ENCODE measurements around the gene CDCA7.
"Not testable (repeated sequence)": the region's sequence is repeated elsewhere in the genome, so short reads cannot be mapped to it uniquely, and the experiment has no call there.

Gene CDCA7

DNA sequence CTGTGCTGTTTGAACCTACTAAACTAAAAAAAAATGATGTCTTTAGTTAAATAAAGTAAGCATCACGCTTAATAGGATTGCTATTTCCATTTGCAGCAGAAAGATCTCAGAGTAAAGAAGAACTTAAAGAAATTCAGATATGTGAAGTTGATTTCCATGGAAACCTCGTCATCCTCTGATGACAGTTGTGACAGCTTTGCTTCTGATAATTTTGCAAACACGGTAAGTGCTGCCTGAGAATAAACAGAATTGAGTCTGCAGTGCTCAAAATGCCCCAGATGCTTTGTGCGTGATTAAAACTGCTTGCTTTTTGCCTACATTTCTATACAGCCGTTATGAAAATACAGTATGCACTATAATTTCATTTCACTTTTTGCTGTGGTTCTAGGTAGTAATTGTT is 3.9 kb downstream of the CDCA7 start:
- Histone ChIP-seq H3K27me3 (ENCODE audit: control insufficient read depth, insufficient read depth, low read length) (no peaks in the 10 kb centered on the region), H3K27ac (ENCODE audit: low read length) (no peak overlapping the region), H3K36me3 (ENCODE audit: control insufficient read depth, insufficient read depth, low read length) (peaks cover 6% of the 10 kb centered on the region; the same call in 1 of the 2 replicates)

DNA sequence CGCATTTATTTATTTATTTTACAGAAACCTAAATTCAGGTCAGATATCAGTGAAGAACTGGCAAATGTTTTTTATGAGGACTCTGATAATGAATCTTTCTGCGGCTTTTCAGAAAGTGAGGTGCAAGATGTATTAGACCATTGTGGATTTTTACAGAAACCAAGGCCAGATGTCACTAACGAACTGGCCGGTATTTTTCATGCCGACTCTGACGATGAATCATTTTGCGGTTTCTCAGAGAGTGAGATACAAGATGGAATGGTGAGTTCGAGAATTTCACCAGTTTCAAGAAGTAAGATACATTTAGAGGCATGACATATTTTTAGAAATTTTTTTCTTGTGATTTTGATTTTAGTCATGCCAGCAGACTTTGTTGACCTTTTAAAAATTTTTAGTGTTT is 4.6 kb downstream of the CDCA7 start:
- Histone ChIP-seq H3K27ac (ENCODE audit: low read length) (no peak overlapping the region), H3K9me3 (ENCODE audit: control insufficient read depth, insufficient read depth, low read length) (no peaks in the 10 kb centered on the region)
- no CpG with 5 or more reads among the region's 8 CpGs for WGBS (ENCODE audit: insufficient coverage, insufficient read length)

More for the DNA sequence above, 3.9 kb downstream of the CDCA7 start:
- Histone ChIP-seq H3K4me1 (ENCODE audit: control insufficient read depth, insufficient read depth, low read length) (no peaks in the 10 kb centered on the region; the same call in 1 of the 2 replicates), H3K4me3 (ENCODE audit: low read length) (no peak overlapping the region), H3K9me3 (ENCODE audit: control insufficient read depth, insufficient read depth, low read length) (no peaks in the 10 kb centered on the region)
- WGBS (ENCODE audit: insufficient coverage, insufficient read length), result no CpG with 5 or more reads among the region's 5 CpGs
- DNase-seq (ENCODE audit: low read depth, low spot score), result no peak

DNA sequence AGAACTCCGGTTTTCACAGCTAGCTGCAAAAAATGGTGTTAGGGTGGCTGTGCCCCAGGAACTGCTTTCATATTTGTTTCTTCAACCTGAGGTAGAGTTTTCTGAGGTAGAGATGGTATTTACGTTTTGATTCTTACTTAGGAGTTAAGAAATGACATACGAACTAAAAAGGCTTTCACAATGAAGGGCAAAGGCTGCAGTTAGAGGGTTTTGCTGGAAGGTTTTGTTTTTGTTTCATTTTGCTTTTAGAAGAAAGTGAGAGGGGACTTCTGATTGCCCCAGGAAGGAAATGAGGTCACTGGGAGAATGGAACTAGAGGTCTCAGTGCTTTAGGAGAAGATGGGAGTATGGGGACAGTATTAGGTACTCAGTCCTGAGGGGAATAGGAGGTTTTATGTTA is 15.5 kb downstream of the CDCA7 start:
- DNase-seq (ENCODE audit: low read depth, low spot score), result no peak
- Histone ChIP-seq H3K4me1 (ENCODE audit: control insufficient read depth, insufficient read depth, low read length) (no peaks in the 10 kb centered on the region), H3K27me3 (ENCODE audit: control insufficient read depth, insufficient read depth, low read length) (no peaks in the 10 kb centered on the region), H3K36me3 (ENCODE audit: control insufficient read depth, insufficient read depth, low read length) (peaks cover 15% of the 10 kb centered on the region; the same call in 1 of the 2 replicates), H3K4me3 (ENCODE audit: low read length) (no peak overlapping the region), H3K9me3 (ENCODE audit: control insufficient read depth, insufficient read depth, low read length) (no peaks in the 10 kb centered on the region), H3K27ac (ENCODE audit: low read length) (no peak overlapping the region)
- no CpG with 5 or more reads among the region's 3 CpGs for whole genome bisulfite sequencing (ENCODE audit: insufficient coverage, insufficient read length)

More for the DNA sequence above, 4.6 kb downstream of the CDCA7 start:
- Histone ChIP-seq H3K4me1 (ENCODE audit: control insufficient read depth, insufficient read depth, low read length) (no peaks in the 10 kb centered on the region; the same call in 1 of the 2 replicates), H3K36me3 (ENCODE audit: control insufficient read depth, insufficient read depth, low read length) (peaks cover 11% of the 10 kb centered on the region; the same call in 1 of the 2 replicates), H3K27me3 (ENCODE audit: control insufficient read depth, insufficient read depth, low read length) (no peaks in the 10 kb centered on the region), H3K4me3 (ENCODE audit: low read length) (no peak overlapping the region)
- no peak for DNase-seq (ENCODE audit: low read depth, low spot score)

DNA sequence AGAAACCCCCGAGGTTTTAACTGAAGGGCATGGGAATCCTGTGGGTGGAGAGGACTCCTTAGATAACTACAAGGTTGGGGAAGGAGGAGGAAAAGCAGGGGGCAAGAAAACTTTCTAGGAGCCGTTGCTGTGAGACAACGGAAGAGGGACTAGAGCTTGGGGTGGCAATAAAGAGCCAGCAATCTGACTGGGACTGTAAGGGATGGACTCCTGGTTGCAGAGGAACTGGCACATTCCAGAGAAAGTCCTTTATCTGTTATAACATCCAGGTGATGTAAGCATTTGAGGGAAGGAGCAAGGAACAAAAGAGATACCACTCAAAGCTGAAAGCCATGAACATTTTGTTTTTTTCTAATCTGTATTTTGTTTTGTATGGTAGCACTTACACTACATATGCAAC is 16.4 kb downstream of the CDCA7 start:
- no peaks in the 10 kb centered on the region for H3K4me1 ChIP-seq (ENCODE audit: control insufficient read depth, insufficient read depth, low read length)
- no CpG with 5 or more reads among the region's 3 CpGs for WGBS (ENCODE audit: insufficient coverage, insufficient read length)

DNA sequence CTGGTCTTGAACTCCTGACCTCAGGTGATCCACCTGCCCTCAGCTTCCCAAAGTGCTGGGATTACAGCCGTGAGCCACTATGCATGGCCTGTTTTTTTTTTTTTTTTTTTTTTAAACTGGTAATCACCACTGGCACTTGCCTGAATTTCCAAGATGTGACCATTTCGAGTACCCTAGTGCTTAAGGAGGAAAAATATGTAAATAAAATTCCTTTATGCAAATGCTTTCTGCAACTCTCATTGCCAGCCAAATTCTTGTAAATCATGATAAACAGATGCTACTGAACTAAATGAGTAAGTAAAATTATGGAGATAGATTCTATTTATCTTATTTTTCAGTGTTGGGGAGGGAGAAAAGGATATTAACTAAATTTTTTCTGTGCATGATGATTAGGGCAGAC is 18.6 kb downstream of the CDCA7 start:
- WGBS (ENCODE audit: insufficient coverage, insufficient read length), result no CpG with 5 or more reads among the region's 2 CpGs
- H3K4me3 ChIP-seq (ENCODE audit: low read length), result no peak overlapping the region
- H3K27me3 ChIP-seq (ENCODE audit: control insufficient read depth, insufficient read depth, low read length), result no peaks in the 10 kb centered on the region
- H3K4me1 ChIP-seq (ENCODE audit: control insufficient read depth, insufficient read depth, low read length), result no peaks in the 10 kb centered on the region
- H3K9me3 ChIP-seq (ENCODE audit: control insufficient read depth, insufficient read depth, low read length), result no peaks in the 10 kb centered on the region
- no peaks in the 10 kb centered on the region; the same call in 1 of the 2 replicates for H3K36me3 ChIP-seq (ENCODE audit: control insufficient read depth, insufficient read depth, low read length)
- DNase-seq (ENCODE audit: low read depth, low spot score), result no peak
- H3K27ac ChIP-seq (ENCODE audit: low read length), result no peak overlapping the region

More for the DNA sequence above, 16.4 kb downstream of the CDCA7 start:
- Histone ChIP-seq H3K4me3 (ENCODE audit: low read length) (no peak overlapping the region), H3K27me3 (ENCODE audit: control insufficient read depth, insufficient read depth, low read length) (no peaks in the 10 kb centered on the region), H3K27ac (ENCODE audit: low read length) (no peak overlapping the region), H3K36me3 (ENCODE audit: control insufficient read depth, insufficient read depth, low read length) (peaks cover 8% of the 10 kb centered on the region; the same call in 1 of the 2 replicates), H3K9me3 (ENCODE audit: control insufficient read depth, insufficient read depth, low read length) (no peaks in the 10 kb centered on the region)
- DNase-seq (ENCODE audit: low read depth, low spot score), result no peak

DNA sequence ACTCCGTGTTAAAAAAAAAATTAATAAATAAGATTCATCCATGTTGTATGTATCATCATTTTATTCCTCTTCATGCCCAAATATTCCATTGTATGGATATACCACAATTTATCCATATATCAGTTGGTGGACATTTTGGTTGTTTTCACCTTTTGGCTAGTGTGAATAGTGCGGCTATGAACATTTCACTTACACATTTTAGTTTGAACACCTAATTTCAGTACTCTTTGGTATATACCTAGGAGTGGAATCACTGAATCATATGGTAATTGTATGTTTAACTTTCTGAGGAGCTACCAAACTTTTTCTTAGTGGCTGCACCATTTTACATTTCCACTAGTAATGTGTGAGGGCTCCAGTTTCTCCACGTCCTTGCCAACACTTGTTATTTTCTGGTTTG is 20.0 kb downstream of the CDCA7 start:
- Histone ChIP-seq H3K36me3 (ENCODE audit: control insufficient read depth, insufficient read depth, low read length) (no peaks in the 10 kb centered on the region), H3K4me3 (ENCODE audit: low read length) (no peak overlapping the region), H3K27ac (ENCODE audit: low read length) (no peak overlapping the region), H3K4me1 (ENCODE audit: control insufficient read depth, insufficient read depth, low read length) (no peaks in the 10 kb centered on the region), H3K9me3 (ENCODE audit: control insufficient read depth, insufficient read depth, low read length) (no peaks in the 10 kb centered on the region), H3K27me3 (ENCODE audit: control insufficient read depth, insufficient read depth, low read length) (no peaks in the 10 kb centered on the region)
- no peak for DNase-seq (ENCODE audit: low read depth, low spot score)
- WGBS (ENCODE audit: insufficient coverage, insufficient read length), result no CpG with 5 or more reads among the region's 3 CpGs

DNA sequence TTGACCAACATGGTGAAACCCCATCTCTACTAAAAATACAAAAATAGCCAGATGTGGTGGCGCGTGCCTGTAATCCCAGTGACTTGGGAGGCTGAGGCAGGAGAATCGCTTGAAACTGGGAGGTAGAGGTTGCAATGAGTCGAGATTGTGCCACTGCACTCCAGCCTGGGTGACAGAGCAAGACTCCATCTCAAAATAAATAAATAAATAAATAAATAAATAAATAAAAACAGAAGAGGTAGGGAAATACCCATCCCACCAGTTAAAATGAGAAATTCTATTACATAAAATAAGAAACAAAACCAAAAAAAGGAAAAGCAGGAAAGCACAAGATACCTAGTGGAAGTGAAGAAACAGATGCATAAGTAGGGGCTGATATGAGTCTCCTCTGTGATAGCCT is 30.9 kb downstream of the CDCA7 start:
- not testable (repeated sequence) for DNase-seq (ENCODE audit: low read depth, low spot score); H3K27me3 ChIP-seq (ENCODE audit: control insufficient read depth, insufficient read depth, low read length); H3K36me3 ChIP-seq (ENCODE audit: control insufficient read depth, insufficient read depth, low read length); H3K9me3 ChIP-seq (ENCODE audit: control insufficient read depth, insufficient read depth, low read length); H3K4me1 ChIP-seq (ENCODE audit: control insufficient read depth, insufficient read depth, low read length); H3K4me3 ChIP-seq (ENCODE audit: low read length); H3K27ac ChIP-seq (ENCODE audit: low read length)
- WGBS (ENCODE audit: insufficient coverage, insufficient read length), result no CpG with 5 or more reads among the region's 4 CpGs

DNA sequence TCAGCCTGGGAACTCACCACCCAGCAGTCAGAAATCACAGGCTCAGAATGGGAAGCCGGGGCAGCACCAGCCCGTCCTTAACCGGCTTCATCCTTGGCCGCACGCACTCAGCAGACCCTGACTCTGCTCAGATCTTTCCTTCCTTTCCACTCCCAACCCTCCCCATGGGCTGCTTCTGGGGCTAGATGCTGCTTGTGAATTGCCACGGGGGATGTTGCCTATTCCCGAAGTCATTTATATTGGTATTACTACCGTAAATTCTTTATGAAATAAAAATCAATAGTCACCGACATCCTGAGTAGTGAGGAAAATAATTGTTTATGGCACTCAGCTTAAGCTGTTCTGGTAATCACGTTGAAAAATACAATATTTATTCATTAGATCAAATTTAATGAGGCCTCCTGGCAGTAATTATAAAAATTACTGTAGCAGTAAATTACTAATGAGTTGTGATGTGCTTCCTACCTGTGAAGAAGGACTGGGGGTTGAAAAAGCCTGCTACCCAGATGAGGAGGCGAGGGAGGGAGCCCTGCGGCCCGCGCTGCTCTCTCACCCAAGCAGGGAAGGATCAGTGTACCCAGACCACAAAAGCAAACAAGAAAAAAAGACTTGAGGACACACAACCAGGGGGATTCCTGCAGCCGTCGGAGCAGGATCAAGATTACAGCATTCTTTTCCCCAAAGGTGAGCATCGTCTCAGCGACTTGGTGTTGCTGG is 31.5 kb downstream of the CDCA7 start:
- Histone ChIP-seq H3K36me3 (ENCODE audit: control insufficient read depth, insufficient read depth, low read length) (no peaks in the 10 kb centered on the region; the same call in 1 of the 2 replicates), H3K27me3 (ENCODE audit: control insufficient read depth, insufficient read depth, low read length) (no peaks in the 10 kb centered on the region), H3K4me1 (ENCODE audit: control insufficient read depth, insufficient read depth, low read length) (0 out of 2 replicates have a peak, but pooled peaks cover 1% of the 10 kb centered on the region), H3K27ac (ENCODE audit: low read length) (no peak overlapping the region), H3K9me3 (ENCODE audit: control insufficient read depth, insufficient read depth, low read length) (no peaks in the 10 kb centered on the region), H3K4me3 (ENCODE audit: low read length) (no peak overlapping the region)
- no peak for DNase-seq (ENCODE audit: low read depth, low spot score)
- WGBS (ENCODE audit: insufficient coverage, insufficient read length), result no CpG with 5 or more reads among the region's 18 CpGs

DNA sequence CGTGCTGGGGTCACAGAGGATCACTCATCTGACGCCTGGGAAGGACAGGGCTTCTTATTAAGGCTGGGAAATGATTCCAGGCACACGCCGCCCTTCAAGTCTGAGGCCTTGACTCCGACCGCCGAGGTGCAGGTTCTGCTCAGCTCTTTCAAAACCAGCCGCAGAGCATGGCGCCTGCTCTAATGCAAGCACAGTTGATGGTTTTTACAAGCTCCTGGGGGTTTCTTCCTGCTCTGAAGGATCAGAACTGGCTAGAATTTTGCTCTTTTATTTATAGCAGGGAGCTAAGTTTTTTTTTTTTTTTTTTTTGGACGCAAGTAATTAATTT is 32.0 kb downstream of the CDCA7 start:
- no CpG with 5 or more reads among the region's 10 CpGs for WGBS (ENCODE audit: insufficient coverage, insufficient read length)
- Histone ChIP-seq H3K4me3 (ENCODE audit: low read length) (no peak overlapping the region), H3K9me3 (ENCODE audit: control insufficient read depth, insufficient read depth, low read length) (no peaks in the 10 kb centered on the region), H3K27me3 (ENCODE audit: control insufficient read depth, insufficient read depth, low read length) (no peaks in the 10 kb centered on the region), H3K27ac (ENCODE audit: low read length) (no peak overlapping the region), H3K4me1 (ENCODE audit: control insufficient read depth, insufficient read depth, low read length) (0 out of 2 replicates have a peak, but pooled peaks cover 1% of the 10 kb centered on the region), H3K36me3 (ENCODE audit: control insufficient read depth, insufficient read depth, low read length) (no peaks in the 10 kb centered on the region; the same call in 1 of the 2 replicates)
- no peak for DNase-seq (ENCODE audit: low read depth, low spot score)

DNA sequence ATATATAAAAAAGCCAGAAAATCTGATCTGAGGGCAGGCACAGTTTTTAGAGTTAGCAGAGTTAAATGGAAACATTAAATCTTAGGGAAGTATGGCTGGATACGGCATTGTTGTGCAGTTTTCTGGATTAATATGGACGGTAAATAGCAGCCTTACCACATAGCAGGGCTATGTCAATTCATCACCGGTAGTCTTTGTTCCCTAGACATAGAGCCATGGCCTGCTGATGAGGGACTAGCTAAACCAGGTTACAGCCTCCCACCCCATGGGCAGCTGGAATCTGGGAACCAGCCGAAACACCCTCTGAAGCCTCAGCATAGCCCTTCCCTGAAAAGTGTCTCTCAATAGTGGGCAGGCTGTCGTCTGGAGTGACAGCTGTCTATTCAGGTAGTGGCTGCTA is 32.4 kb downstream of the CDCA7 start:
- DNase-seq (ENCODE audit: low read depth, low spot score), result no peak
- Histone ChIP-seq H3K9me3 (ENCODE audit: control insufficient read depth, insufficient read depth, low read length) (no peaks in the 10 kb centered on the region), H3K4me1 (ENCODE audit: control insufficient read depth, insufficient read depth, low read length) (0 out of 2 replicates have a peak, but pooled peaks cover 1% of the 10 kb centered on the region), H3K27me3 (ENCODE audit: control insufficient read depth, insufficient read depth, low read length) (no peaks in the 10 kb centered on the region), H3K36me3 (ENCODE audit: control insufficient read depth, insufficient read depth, low read length) (no peaks in the 10 kb centered on the region; the same call in 1 of the 2 replicates), H3K27ac (ENCODE audit: low read length) (no peak overlapping the region), H3K4me3 (ENCODE audit: low read length) (no peak overlapping the region)
- WGBS (ENCODE audit: insufficient coverage, insufficient read length), result no CpG with 5 or more reads among the region's 5 CpGs

DNA sequence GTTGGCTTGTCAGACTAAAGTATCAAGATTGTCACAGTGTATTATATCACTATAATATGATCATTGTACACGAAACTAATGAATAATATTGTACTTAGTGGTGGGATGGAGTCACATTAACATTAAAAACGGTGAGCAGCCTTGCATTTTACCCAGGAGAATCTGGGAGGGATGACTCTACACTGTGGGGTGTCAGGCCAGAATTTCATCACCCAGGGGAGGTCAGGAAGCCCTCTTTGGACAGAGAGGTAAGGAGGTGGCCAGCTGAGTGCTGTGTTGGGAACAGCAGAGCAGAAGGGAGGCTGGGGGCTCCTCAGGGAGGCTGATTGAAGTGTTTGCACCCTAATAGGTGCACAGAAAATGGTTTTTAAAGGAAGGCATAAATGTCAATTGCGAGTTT is 33.0 kb downstream of the CDCA7 start:
- Histone ChIP-seq H3K9me3 (ENCODE audit: control insufficient read depth, insufficient read depth, low read length) (no peaks in the 10 kb centered on the region), H3K4me3 (ENCODE audit: low read length) (no peak overlapping the region), H3K36me3 (ENCODE audit: control insufficient read depth, insufficient read depth, low read length) (no peaks in the 10 kb centered on the region; the same call in 1 of the 2 replicates), H3K27me3 (ENCODE audit: control insufficient read depth, insufficient read depth, low read length) (no peaks in the 10 kb centered on the region), H3K27ac (ENCODE audit: low read length) (no peak overlapping the region), H3K4me1 (ENCODE audit: control insufficient read depth, insufficient read depth, low read length) (0 out of 2 replicates have a peak, but pooled peaks cover 1% of the 10 kb centered on the region)
- DNase-seq (ENCODE audit: low read depth, low spot score), result no peak
- WGBS (ENCODE audit: insufficient coverage, insufficient read length), result no CpG with 5 or more reads among the region's 3 CpGs

Measured in iPS DF 6.9 (cell line).